ENCODE results near the gene PDE11A.
"Not testable (repeated sequence)": the region's sequence is repeated elsewhere in the genome, so short reads cannot be mapped to it uniquely, and the experiment has no call there.

Gene PDE11A

GRCh38 chr2:178072383-178073301, at the start of gene PDE11A:
PDE11A (minus strand) TSS chr2:178072777; CDS start chr2:178072437, 340 bp downstream.
- DNase-seq = peak; percentile 30

GRCh38 chr2:178119179-178119922, 46.8 kb upstream of the PDE11A start:
- no peak for DNase-seq

- no peak for DNase-seq
Measured at GRCh38 chr2:178117725-178118124, 45.1 kb upstream of the PDE11A start.

- no peak for DNase-seq
Measured at GRCh38 chr2:178115271-178115670, 42.7 kb upstream of the PDE11A start.

GRCh38 chr2:178114462-178114861, 41.9 kb upstream of the PDE11A start:
- DNase-seq = no peak

- DNase-seq = peak; percentile 72
Measured at GRCh38 chr2:178112202-178113152, 39.9 kb upstream of the PDE11A start, which contains the start of gene RBM45. RBM45 (plus strand) TSS chr2:178112437; CDS start chr2:178112547, 110 bp downstream.

- no peak for DNase-seq
Measured at GRCh38 chr2:178111743-178112142, 39.2 kb upstream of the PDE11A start.

GRCh38 chr2:178110681-178111080, 38.1 kb upstream of the PDE11A start:
- no peak for DNase-seq

- no peak for DNase-seq
Measured at GRCh38 chr2:178109813-178110212, 37.2 kb upstream of the PDE11A start.

- no peak for DNase-seq
Measured at GRCh38 chr2:178108176-178108575, 35.6 kb upstream of the PDE11A start.

GRCh38 chr2:178106053-178106452, 33.5 kb upstream of the PDE11A start:
- DNase-seq = no peak

- DNase-seq = no peak
Measured at GRCh38 chr2:178105566-178105965, 33.0 kb upstream of the PDE11A start.

GRCh38 chr2:178101321-178102079, 28.9 kb upstream of the PDE11A start:
- DNase-seq = no peak

- DNase-seq = no peak
Measured at GRCh38 chr2:178093471-178093870, 20.9 kb upstream of the PDE11A start.

GRCh38 chr2:178088774-178089270, 16.2 kb upstream of the PDE11A start:
- no peak for DNase-seq

- no peak for DNase-seq
Measured at GRCh38 chr2:178084273-178084672, 11.7 kb upstream of the PDE11A start.

- no peak for DNase-seq
Measured at GRCh38 chr2:178082408-178083045, 9.9 kb upstream of the PDE11A start.

GRCh38 chr2:178079279-178079678, 6.7 kb upstream of the PDE11A start:
- DNase-seq = not testable (repeated sequence)

- no peak for DNase-seq
Measured at GRCh38 chr2:178076130-178076529, 3.6 kb upstream of the PDE11A start.

- DNase-seq = no peak
Measured at GRCh38 chr2:178075006-178075326, 2.4 kb upstream of the PDE11A start.

All from NCI-H1417 treated with DMSO at 0.1 percent for 48 hours (cell line).